Measurements from ENCODE around the gene TRIM37.

TRIM37 gene

DNA sequence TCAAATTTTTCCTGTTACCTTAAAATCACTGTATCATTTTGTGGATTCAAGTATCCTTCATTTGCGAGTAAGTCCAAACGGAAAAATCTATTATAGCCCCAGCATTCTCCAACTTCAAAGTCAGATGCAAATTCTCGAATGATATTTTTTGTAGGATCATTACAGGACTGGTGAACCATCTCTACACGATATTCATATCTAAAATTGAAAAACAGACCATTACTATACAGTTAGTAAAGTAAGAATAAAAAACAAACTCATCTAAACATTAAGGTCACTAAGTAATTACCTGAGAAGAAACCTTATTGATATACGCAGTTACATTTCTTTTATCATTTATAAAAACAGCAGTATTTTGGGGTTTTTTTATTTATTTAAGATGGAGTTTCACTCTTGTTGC is 49.8 kb downstream of the TRIM37 start:
- ChIA-PET CTCF (no interaction called here), POLR2A (no interaction called here)
- DNase-seq (ENCODE audit: extremely low spot score) = no peak
- TF ChIP-seq, protein P1, sequence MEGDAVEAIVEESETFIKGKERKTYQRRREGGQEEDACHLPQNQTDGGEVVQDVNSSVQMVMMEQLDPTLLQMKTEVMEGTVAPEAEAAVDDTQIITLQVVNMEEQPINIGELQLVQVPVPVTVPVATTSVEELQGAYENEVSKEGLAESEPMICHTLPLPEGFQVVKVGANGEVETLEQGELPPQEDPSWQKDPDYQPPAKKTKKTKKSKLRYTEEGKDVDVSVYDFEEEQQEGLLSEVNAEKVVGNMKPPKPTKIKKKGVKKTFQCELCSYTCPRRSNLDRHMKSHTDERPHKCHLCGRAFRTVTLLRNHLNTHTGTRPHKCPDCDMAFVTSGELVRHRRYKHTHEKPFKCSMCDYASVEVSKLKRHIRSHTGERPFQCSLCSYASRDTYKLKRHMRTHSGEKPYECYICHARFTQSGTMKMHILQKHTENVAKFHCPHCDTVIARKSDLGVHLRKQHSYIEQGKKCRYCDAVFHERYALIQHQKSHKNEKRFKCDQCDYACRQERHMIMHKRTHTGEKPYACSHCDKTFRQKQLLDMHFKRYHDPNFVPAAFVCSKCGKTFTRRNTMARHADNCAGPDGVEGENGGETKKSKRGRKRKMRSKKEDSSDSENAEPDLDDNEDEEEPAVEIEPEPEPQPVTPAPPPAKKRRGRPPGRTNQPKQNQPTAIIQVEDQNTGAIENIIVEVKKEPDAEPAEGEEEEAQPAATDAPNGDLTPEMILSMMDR (IDR thresholded peaks at IDR 0.05; ENCODE audit: control extremely low read depth, extremely low read depth, low read depth, missing control alignments) = no peak

DNA sequence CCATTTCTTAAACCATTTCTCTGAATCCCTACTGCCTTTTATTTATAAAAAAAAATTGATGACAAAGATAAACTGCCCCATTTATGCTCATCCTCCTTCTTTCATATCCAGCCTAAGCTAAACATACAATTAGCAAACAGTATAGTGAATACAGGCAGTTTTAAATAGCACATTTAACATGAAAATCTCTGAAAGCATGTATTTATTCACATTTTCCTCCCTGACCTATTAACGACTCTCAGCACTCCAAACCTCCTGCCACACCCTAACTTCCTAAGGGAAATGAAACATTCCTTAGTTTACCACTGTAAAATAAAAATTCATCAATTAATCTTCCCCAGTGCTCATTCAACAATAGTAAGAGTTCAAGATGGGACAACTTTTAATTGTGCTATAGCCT is 56.9 kb downstream of the TRIM37 start:
- ChIA-PET POLR2A (no interaction called here), CTCF (interaction anchor here (1.8 kb wide), 1 partner anchor 33 kb away, joined by 4 read pairs; no protein-coding TSS in a partner anchor)

DNA sequence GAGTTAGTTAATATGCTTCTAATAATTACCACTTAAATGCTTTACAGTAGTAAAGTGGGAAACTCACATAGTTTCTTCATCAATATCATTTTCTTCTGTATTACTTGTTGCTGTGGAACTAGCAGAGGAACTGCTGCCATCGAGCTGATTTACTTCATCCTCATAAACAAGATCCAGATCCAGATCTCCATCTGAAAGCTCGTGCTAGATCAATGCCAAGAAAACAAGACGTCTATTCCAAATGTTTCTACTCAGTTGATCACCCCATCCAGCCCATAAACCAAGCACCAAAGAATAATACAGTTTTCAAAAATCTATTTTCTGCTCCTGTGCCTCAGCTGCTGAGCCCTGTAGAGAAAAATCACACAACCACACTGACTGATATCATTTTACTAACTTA is 59.1 kb downstream of the TRIM37 start:
- TF ChIP-seq, protein P1 (IDR thresholded peaks at IDR 0.05; ENCODE audit: control extremely low read depth, extremely low read depth, low read depth, missing control alignments) = no peak
- no peak for DNase-seq (ENCODE audit: extremely low spot score)

More for the DNA sequence above, 56.9 kb downstream of the TRIM37 start:
- TF ChIP-seq, protein P1 (IDR thresholded peaks at IDR 0.05; ENCODE audit: control extremely low read depth, extremely low read depth, low read depth, missing control alignments) = no peak
- DNase-seq (ENCODE audit: extremely low spot score) = no peak

DNA sequence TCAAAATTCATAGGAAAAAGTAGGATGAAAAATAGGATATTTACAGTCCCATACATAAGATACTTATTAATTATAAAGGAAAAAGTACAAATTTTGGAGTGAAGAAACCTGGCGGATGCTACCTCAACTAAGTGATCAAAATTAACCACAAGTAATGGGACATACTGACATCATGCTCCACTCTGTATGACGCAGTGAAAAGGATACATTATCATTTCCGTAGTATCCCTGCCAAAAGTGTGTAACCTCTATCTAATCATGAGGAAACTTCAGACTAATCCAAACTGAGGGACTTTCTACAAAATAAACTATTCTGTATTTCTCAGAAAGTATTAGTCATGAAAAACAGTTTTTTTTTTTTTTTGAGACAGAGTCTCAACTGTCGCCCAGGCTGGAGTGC is 60.5 kb downstream of the TRIM37 start:
- ChIA-PET CTCF (interaction anchor here (0.6 kb wide), 1 partner anchor 355 kb away, joined by 3 read pairs; the partner anchor contains the start of gene TEX14), POLR2A (interaction anchor here (0.7 kb wide), 1 partner anchor 661 kb away, joined by 5 read pairs; the partner anchor contains the start of gene PTRH2)
- no peak for DNase-seq (ENCODE audit: extremely low spot score)
- TF ChIP-seq, protein P1 (IDR thresholded peaks at IDR 0.05; ENCODE audit: control extremely low read depth, extremely low read depth, low read depth, missing control alignments) = no peak

More for the DNA sequence above, 59.1 kb downstream of the TRIM37 start:
- POLR2A ChIA-PET = no interaction called here
- CTCF ChIA-PET = interaction anchor here (0.8 to 1.0 kb wide), 2 partner anchors 12 to 16 kb away, joined by 3 to 5 read pairs; no protein-coding TSS in a partner anchor

DNA sequence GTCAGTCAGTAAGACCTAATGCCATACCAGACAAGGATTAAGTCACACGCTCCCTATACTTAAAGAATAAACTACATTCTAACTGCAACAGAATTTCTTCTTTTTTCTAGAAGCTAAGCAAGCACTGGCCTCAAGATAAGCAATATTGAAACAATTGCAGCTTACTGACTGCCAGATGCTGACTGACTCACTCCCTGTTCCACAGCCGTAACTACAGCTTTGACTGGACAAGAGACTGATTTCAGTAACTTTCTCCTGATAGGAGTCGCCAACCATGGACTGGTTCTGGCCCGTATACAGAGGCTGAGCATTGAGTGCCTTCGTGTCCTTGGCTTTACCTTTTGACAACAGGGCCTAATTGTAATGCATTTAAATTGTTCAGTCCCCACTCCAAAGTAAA is 67.9 kb downstream of the TRIM37 start:
- ChIA-PET CTCF (no interaction called here), POLR2A (no interaction called here)
- DNase-seq (ENCODE audit: extremely low spot score) = no peak
- TF ChIP-seq, protein P1 (IDR thresholded peaks at IDR 0.05; ENCODE audit: control extremely low read depth, extremely low read depth, low read depth, missing control alignments) = no peak

DNA sequence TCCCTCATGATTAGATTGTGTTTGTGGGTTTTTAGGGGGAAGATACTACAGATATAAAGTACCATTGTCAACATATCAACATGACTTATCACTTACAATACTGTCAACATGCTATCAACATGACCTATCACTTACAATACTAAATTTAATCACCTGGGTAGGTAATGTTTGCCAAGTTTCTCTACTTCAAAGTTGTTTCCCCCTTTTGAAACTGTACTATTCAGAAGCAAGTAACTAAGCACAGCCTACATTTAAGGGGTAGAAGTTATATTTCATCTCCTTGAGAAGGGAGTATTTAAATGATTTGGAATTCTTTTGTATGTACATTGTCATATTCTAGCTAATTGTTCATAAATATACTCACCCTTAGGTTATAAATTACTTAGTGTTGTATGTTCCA is 68.7 kb downstream of the TRIM37 start:
- CTCF ChIA-PET = no interaction called here
- POLR2A ChIA-PET = no interaction called here
- no peak for DNase-seq (ENCODE audit: extremely low spot score)
- TF ChIP-seq, protein P1 (IDR thresholded peaks at IDR 0.05; ENCODE audit: control extremely low read depth, extremely low read depth, low read depth, missing control alignments) = no peak

Data from GM10248 (cell line).